H9 (cell line): Measurements from ENCODE around the gene SSTR4. TPM values are rescaled to one million over a fixed set of nuclear protein-coding genes. Genes with fewer than 3 reads are reported as not detected.

Experiments used
- DNase-seq: peaks from one replicate; pipeline ENCODE4 v3.0.0-alpha.2; 2017
- H2AFZ ChIP-seq: one replicate; pipeline ENCODE4 v1.6.1; 2013; ENCODE audit warnings: mild to moderate bottlenecking, low read length, control low read depth, moderate library complexity
- H2AK5ac ChIP-seq: 2 replicates; pipeline ENCODE4 v1.6.1; 2013; ENCODE audit warnings: low read length, control low read depth, mixed read lengths; ENCODE audit not compliant: insufficient read length
- H2BK120ac ChIP-seq: one replicate; pipeline ENCODE4 v1.6.1; 2013; ENCODE audit warnings: low read depth, mild to moderate bottlenecking, low read length, control low read depth, inconsistent platforms; ENCODE audit not compliant: poor library complexity, severe bottlenecking
- H2BK12ac ChIP-seq: 2 replicates; pipeline ENCODE4 v1.6.1; 2013; ENCODE audit warnings: low read length, control low read depth, mixed read lengths, low read depth; ENCODE audit not compliant: insufficient read length
- H2BK15ac ChIP-seq: 2 replicates; pipeline ENCODE4 v1.6.1; 2013; ENCODE audit warnings: low read depth, low read length, control low read depth
- H2BK20ac ChIP-seq: one replicate; pipeline ENCODE4 v1.6.1; 2013; ENCODE audit warnings: low read depth, mild to moderate bottlenecking, low read length, control low read depth, inconsistent platforms; ENCODE audit not compliant: poor library complexity, severe bottlenecking
- H2BK5ac ChIP-seq: 2 replicates; pipeline ENCODE4 v1.6.1; 2013; ENCODE audit warnings: low read length, control low read depth, mixed read lengths; ENCODE audit not compliant: insufficient read length
- H3K14ac ChIP-seq: 2 replicates; pipeline ENCODE4 v1.6.1; 2013; ENCODE audit warnings: low read length, control low read depth; ENCODE audit not compliant: insufficient read depth
- H3K18ac ChIP-seq: 2 replicates; pipeline ENCODE4 v1.6.1; 2013; ENCODE audit warnings: low read depth, mild to moderate bottlenecking, mixed read lengths, low read length, control low read depth; ENCODE audit not compliant: insufficient read length
- H3K23ac ChIP-seq: 2 replicates; pipeline ENCODE4 v1.6.1; 2013; ENCODE audit warnings: low read length, control low read depth, mixed read lengths, low read depth; ENCODE audit not compliant: insufficient read length
- H3K23me2 ChIP-seq: 2 replicates; pipeline ENCODE4 v1.6.1; 2013; ENCODE audit warnings: low read depth, mild to moderate bottlenecking, mixed read lengths, low read length, control low read depth; ENCODE audit not compliant: insufficient read length, poor library complexity, severe bottlenecking
- H3K27ac ChIP-seq: 2 replicates; pipeline ENCODE4 v1.5.1; 2013; ENCODE audit warnings: low read length, control low read depth, mixed read lengths, low read depth; ENCODE audit not compliant: insufficient read length
- H3K27me3 ChIP-seq: 2 replicates; pipeline ENCODE4 v1.6.1; 2013; ENCODE audit warnings: low read length, control low read depth, inconsistent platforms; ENCODE audit not compliant: insufficient read depth
- H3K4ac ChIP-seq: 2 replicates; pipeline ENCODE4 v1.6.1; 2013; ENCODE audit warnings: low read depth, mild to moderate bottlenecking, control low read depth, inconsistent platforms, low read length, moderate library complexity
- H3K4me1 ChIP-seq: 2 replicates; pipeline ENCODE4 v1.6.1; 2013; ENCODE audit warnings: low read length, control low read depth, inconsistent platforms; ENCODE audit not compliant: insufficient read depth
- H3K4me2 ChIP-seq: 2 replicates; pipeline ENCODE4 v1.6.1; 2013; ENCODE audit warnings: low read length, control low read depth, mixed read lengths; ENCODE audit not compliant: insufficient read length, insufficient read depth
- H3K56ac ChIP-seq: 2 replicates; pipeline ENCODE4 v1.6.1; 2013; ENCODE audit warnings: low read depth, mild to moderate bottlenecking, mixed read lengths, low read length, control low read depth; ENCODE audit not compliant: insufficient read length
- H3K79me1 ChIP-seq: 2 replicates; pipeline ENCODE4 v1.6.1; 2013; ENCODE audit warnings: low read depth, mild to moderate bottlenecking, moderate library complexity, low read length, control low read depth, inconsistent platforms; ENCODE audit not compliant: insufficient read depth, poor library complexity, severe bottlenecking
- H3K79me2 ChIP-seq: 2 replicates; pipeline ENCODE4 v1.6.1; 2013; ENCODE audit warnings: low read length, control low read depth, inconsistent platforms; ENCODE audit not compliant: insufficient read depth
- H3K9ac ChIP-seq: 2 replicates; pipeline ENCODE4 v1.6.1; 2013; ENCODE audit warnings: low read length, control low read depth, mixed read lengths; ENCODE audit not compliant: insufficient read length; ENCODE audit errors: extremely low read depth
- H3K9me3 ChIP-seq: one replicate; pipeline ENCODE4 v1.6.1; 2013; ENCODE audit warnings: low read depth, low read length, inconsistent platforms; ENCODE audit not compliant: control insufficient read depth
- H3T11ph ChIP-seq: one replicate; pipeline ENCODE4 v1.6.1; 2013; ENCODE audit warnings: mild to moderate bottlenecking, low read length, control low read depth, inconsistent platforms
- H4K20me1 ChIP-seq: one replicate; pipeline ENCODE4 v1.6.1; 2013; ENCODE audit not compliant: control insufficient read depth, insufficient read length, insufficient read depth
- H4K5ac ChIP-seq: 2 replicates; pipeline ENCODE4 v1.6.1; 2013; ENCODE audit warnings: low read depth, mild to moderate bottlenecking, mixed read lengths, low read length, control low read depth; ENCODE audit not compliant: insufficient read length
- H4K8ac ChIP-seq: replicated peaks from 2 replicates; pipeline ENCODE4 v1.6.1; 2013; ENCODE audit warnings: low read length, control low read depth, mixed read lengths, low read depth; ENCODE audit not compliant: insufficient read length
- H4K91ac ChIP-seq: 2 replicates; pipeline ENCODE4 v1.6.1; 2013; ENCODE audit warnings: low read depth, mild to moderate bottlenecking, moderate library complexity, mixed read lengths, low read length, control low read depth; ENCODE audit not compliant: insufficient read length
- H3K27ac Mint-ChIP-seq, 3 experiments: 2 replicates in 2 of 3; 3 replicates in 1 of 3; pipeline ENCODE4 v1.8.0; 2020 to 2021; ENCODE audit warnings: mixed read lengths in 3 of 3, mild to moderate bottlenecking in 1 of 3, moderate library complexity in 1 of 3
- H3K27me3 Mint-ChIP-seq: 2 replicates; pipeline ENCODE4 v1.8.0; 2021; ENCODE audit warnings: low read depth, mild to moderate bottlenecking, moderate library complexity, mixed read lengths
- H3K36me3 Mint-ChIP-seq, 3 experiments: 2 replicates in 2 of 3; 3 replicates in 1 of 3; pipeline ENCODE4 v1.8.0; 2020 to 2021; ENCODE audit warnings: low read depth in 3 of 3, mixed read lengths in 3 of 3; ENCODE audit not compliant: insufficient read depth in 1 of 3
- H3K4me1 Mint-ChIP-seq, 2 experiments: 2 replicates each; pipeline ENCODE4 v1.8.0; 2020; ENCODE audit warnings: mixed read lengths in 2 of 2
- H3K4me3 Mint-ChIP-seq, 2 experiments: 2 replicates in 1 of 2; 3 replicates in 1 of 2; pipeline ENCODE4 v1.8.0; 2020 to 2021; ENCODE audit warnings: mild to moderate bottlenecking in 2 of 2, mixed read lengths in 2 of 2, moderate library complexity in 1 of 2
- H3K9me3 Mint-ChIP-seq, 2 experiments: 2 replicates in 1 of 2; 3 replicates in 1 of 2; pipeline ENCODE4 v1.8.0; 2020; ENCODE audit warnings: mild to moderate bottlenecking in 2 of 2, mixed read lengths in 2 of 2, moderate library complexity in 1 of 2
- WGBS: extraction: QIAGEN DNeasy Blood & Tissue Kit; methylation state at CpG from one replicate; pipeline ENCODE4 v1.1.7; 2013; ENCODE audit warnings: missing lambda C conversion rate, low lambda C conversion rate, mixed read lengths; ENCODE audit not compliant: insufficient read length; ENCODE audit errors: extremely low coverage; 5-methylcytosine and 5-hydroxymethylcytosine counted together
- total RNA-seq: library from RNA; stranded (reverse); gene quantifications from 2 replicates; pipeline ENCODE4 v1.2.1, GENCODE V29; 2021
- TF ChIP-seq, protein P1 (sequence below): fragments of 200-600 bp; sonication (generic); conservative IDR thresholded peaks from 3 replicates; pipeline ENCODE4 v1.8.0; 2021; ENCODE audit warnings: antibody characterized with exemption, mild to moderate bottlenecking

The SSTR4 gene
- total RNA-seq, 1 experiment from 2014 or later: not detected

DNA sequence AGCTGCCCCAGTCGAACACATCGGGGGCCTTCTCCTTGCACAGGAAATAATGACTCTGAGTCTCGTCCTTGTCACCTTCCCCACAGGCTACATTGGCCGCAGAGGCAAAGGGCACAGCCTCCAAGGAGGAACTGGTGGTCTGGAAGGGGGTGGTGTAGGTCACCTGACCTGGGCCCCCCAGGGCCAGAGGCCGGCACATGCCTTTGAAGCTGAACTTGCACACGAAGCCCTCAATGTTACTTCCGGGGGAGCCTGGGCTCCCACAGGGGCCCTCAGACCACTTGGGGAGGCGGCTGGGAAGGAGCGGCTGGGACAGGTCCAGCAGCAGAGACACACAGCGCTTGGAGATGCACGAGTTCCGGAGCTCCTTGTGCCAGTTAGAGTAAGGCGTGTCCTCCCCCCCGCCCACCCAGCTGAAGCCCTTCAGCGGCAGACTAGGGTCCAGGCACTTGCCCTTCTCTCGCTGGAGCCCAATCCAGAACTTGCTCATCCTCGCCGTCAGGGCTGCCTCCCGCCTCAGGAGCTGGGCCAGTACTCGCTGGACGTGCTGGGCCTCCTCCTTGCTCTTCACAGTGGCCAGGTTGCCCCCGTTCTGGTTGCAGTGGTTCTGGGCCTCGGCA lies 50.4 kb downstream of the SSTR4 start:
- no peaks in the 10 kb centered on the region for H4K20me1 ChIP-seq
- WGBS: no CpG with 5 or more reads among the region's 23 CpGs
- no peak overlapping the region for H3K23ac ChIP-seq
- no peak overlapping the region for H2AFZ ChIP-seq
- no peak overlapping the region for H4K8ac ChIP-seq
- no peak overlapping the region for H3K9ac ChIP-seq
- no peak overlapping the region for H2BK5ac ChIP-seq
- DNase-seq: no peak
- no peaks in the 10 kb centered on the region for H3K4me1 ChIP-seq
- H3K9me3 ChIP-seq: no peaks in the 10 kb centered on the region
- H3K14ac ChIP-seq: no peak overlapping the region
- no peak overlapping the region for H3T11ph ChIP-seq
- H3K79me1 ChIP-seq: no peaks in the 10 kb centered on the region
- H3K4me1 Mint-ChIP-seq: peaks cover 19 to 23% of the 10 kb centered on the region in 2 experiments
- H3K4me2 ChIP-seq: no peak overlapping the region
- H2BK120ac ChIP-seq: no peak overlapping the region
- no peaks in the 10 kb centered on the region for H3K23me2 ChIP-seq
- no peak overlapping the region for H3K4me3 Mint-ChIP-seq
- no peak overlapping the region for H2AK5ac ChIP-seq
- no peaks in the 10 kb centered on the region for H3K27me3 ChIP-seq
- H3K4ac ChIP-seq: no peak overlapping the region
- H3K56ac ChIP-seq: no peak overlapping the region
- no peak overlapping the region for H2BK15ac ChIP-seq
- no peak overlapping the region for H3K27ac ChIP-seq
- H3K27ac Mint-ChIP-seq: no peak overlapping the region
- H3K18ac ChIP-seq: no peak overlapping the region
- H4K91ac ChIP-seq: no peak overlapping the region
- H2BK12ac ChIP-seq: no peak overlapping the region
- peaks cover 4% of the 10 kb centered on the region; the same call in 1 of the 2 replicates for H3K27me3 Mint-ChIP-seq
- no peaks in the 10 kb centered on the region for H3K9me3 Mint-ChIP-seq
- TF ChIP-seq, protein P1, sequence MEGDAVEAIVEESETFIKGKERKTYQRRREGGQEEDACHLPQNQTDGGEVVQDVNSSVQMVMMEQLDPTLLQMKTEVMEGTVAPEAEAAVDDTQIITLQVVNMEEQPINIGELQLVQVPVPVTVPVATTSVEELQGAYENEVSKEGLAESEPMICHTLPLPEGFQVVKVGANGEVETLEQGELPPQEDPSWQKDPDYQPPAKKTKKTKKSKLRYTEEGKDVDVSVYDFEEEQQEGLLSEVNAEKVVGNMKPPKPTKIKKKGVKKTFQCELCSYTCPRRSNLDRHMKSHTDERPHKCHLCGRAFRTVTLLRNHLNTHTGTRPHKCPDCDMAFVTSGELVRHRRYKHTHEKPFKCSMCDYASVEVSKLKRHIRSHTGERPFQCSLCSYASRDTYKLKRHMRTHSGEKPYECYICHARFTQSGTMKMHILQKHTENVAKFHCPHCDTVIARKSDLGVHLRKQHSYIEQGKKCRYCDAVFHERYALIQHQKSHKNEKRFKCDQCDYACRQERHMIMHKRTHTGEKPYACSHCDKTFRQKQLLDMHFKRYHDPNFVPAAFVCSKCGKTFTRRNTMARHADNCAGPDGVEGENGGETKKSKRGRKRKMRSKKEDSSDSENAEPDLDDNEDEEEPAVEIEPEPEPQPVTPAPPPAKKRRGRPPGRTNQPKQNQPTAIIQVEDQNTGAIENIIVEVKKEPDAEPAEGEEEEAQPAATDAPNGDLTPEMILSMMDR: no peak
- no peaks in the 10 kb centered on the region for H3K79me2 ChIP-seq
- H3K36me3 Mint-ChIP-seq: no peaks in the 10 kb centered on the region
- H2BK20ac ChIP-seq: no peak overlapping the region
- H4K5ac ChIP-seq: no peak overlapping the region
